Stimulated activated CD4-positive, alpha-beta T cell treated with anti-CD3 and anti-CD28 coated beads, Interleukin-12 subunit alpha, Interleukin-12 subunit beta, amount 100 ng/mL, for 4 hours (primary cell): Measurements from ENCODE around the gene RAB44.

Experiments used
- DNase-seq: peaks from one replicate; pipeline ENCODE4 v3.0.0-alpha.2; 2020

RAB44 gene

DNA sequence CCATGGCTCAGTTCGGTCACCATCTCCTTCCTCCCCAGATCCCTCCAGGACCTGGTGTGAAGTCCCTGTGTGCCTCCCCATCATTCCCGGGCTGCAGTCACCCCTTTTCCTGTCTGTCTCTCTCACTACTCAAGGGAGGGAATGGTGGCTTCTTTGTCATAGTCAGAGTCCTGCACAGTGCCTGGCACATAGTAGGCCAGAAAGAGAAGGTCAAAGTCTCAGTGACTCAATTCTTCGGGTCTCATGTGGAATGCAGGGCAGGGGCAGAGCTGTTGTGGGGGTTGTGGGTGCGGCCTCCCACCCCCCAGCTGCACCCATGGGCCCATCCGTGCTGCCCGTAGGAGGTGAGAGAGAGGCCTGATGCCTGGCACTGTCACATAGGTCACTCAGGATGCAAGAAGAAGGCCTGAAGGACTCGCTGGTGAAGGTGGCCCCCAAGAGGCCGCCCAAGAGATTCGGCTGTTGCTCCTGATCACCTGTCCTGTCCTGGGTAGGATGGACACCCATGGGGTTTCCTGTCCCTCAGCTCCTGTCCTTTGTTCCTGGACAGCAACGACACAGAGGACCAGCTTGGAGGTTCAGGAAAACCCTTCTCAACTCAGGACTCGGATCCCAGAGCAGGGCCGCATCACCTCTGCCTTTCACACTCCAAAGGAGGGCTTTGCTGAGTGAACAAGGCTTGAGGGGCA lies 34.1 kb downstream of the RAB44 start:
- DNase-seq: no peak

DNA sequence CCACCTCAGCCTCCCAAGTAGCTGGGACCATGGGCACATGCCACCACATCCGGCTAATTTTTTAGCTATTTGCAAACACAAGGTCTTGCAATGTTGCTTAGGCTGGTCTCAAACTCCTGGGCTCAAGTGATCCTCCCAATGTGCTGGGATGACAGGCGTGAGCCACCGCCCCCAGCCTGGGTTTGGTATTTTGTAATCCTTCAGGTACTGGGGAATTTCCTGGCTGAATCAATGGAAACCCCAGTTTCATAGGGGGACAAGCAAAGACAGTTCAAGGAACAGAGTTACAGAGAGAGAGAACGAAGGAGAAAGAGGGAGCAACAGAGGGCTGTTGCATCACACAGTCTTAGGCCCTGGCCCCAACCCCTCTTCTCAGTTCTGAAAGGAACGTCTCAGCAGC lies 35.7 kb downstream of the RAB44 start:
- DNase-seq: no peak

DNA sequence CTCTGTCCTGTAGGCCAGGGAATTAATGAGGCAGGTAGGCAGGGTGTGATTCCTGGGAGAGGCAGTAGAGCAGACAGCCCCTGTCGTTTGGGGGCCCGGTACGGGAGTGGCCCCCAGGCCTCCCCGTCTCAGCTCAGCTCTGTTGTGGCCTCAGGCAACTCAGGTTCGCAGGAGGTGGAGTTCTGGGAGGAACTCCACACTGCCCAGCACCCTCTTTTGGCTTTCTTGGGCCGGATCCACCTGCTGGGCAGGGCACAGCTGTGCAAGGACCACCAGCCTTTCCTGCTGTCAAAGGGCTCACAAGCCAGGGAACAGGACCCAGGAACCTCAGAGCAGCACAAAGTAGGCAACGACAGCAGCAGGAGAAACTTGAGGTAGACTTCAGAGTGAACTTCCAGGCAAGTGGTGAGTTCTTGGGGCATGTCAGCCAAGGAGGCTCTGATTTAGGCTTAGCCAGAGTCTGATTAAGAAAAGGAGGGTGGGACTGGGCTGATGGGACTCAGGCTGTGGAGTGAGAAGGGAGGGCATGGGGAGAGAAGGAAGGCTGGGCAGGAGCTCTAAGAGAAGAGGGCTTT lies 36.9 kb downstream of the RAB44 start:
- DNase-seq: no peak

DNA sequence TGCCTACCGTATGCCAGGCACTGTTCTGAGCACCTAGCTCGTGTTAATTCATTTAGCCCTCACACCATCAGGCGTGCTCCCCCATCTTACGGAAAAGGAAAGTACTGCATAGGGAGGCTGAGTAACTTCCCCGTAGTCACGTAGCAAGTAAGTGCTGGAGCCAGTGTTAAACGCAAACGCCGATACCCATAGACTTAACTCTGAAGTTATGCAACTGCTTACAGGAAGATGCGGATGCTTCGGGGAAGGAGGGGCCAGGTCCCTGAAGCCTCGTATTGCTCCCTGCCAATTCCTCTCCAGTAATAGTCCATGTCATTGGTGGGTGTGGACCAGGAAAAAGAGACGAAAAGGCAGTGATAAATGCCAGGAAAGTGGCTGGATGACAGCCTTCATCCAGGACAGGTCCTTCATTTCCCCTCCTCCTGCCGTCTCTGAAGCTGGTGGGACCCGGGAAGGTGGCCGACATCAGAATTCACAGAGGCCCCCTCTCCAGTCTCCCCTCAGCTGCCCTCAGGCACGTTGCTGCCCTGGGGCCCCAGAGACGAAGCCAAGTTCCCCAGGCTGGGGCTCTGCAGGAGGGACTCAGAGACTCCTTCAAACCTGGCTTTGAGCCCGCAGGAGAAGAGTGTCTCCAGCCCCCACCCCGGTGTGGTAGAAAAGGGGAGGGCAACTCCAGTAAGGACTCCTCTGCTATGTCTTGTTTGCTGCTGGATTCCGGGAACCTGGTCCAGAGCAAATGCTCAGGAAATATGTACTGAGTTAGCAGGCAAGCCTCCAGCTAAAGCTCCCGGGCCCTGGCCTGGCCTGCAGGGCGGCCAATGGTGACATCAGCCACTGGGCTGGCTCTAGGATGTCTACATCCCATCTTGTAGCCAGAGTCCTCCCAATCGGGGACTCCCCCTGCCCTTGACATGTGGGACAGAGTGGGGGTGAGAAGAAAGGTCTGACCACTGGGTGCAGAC lies 37.8 kb downstream of the RAB44 start:
- DNase-seq: no peak

DNA sequence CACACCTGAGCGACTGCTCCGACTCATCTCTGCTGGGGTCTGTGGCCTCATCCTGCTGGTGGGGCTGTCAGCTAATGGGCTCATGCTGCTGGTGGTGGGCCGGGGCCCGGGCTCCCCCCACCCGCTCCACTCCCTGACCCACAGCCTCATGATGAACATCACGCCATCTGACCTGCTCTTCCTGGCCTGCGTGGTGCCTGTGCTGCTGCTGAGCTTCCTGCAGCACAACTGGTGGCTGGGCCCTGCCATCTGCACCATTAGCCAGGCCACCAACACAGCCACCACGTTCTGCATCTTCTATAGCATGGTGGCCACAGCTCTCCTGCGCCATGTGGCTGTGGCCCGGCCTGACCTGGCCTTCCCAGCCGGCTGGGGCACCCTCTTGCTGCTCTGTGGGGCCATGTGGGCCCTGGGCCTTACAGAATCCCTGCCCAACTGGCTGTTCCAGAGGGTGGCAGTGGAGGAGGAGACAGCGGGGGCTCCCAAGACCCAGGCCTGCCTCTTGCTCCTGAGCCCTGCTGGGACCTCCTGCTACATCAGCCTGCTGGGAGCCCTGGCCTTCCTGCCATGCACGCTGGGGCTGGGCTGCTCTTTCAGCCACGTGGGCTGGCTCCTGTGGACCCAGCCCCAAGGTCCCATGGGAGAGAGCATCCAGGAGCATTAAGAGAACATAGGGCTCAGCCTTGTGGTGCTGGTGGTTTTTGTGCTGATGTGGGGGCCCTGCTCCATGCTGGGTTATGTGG lies 39.6 kb downstream of the RAB44 start:
- no peak for DNase-seq

DNA sequence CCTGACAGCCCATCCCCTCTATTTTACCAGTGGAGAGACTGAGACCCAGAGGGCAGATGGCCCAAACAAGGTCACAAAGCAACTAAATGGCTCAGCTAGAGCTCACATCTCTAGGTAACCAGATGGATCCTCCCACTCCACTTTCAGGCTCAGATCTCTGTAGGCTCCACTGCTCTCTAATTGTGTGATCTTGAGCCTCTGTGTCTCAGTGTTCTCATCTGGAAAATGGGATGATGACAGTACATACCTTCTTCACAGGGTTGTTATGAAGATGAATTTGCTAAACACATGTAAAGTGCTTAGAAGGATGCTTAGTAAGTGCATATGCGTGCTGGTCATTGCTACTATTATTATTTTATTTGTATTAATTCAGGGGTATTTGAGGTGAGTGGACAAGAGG lies 40.5 kb downstream of the RAB44 start:
- no peak for DNase-seq

DNA sequence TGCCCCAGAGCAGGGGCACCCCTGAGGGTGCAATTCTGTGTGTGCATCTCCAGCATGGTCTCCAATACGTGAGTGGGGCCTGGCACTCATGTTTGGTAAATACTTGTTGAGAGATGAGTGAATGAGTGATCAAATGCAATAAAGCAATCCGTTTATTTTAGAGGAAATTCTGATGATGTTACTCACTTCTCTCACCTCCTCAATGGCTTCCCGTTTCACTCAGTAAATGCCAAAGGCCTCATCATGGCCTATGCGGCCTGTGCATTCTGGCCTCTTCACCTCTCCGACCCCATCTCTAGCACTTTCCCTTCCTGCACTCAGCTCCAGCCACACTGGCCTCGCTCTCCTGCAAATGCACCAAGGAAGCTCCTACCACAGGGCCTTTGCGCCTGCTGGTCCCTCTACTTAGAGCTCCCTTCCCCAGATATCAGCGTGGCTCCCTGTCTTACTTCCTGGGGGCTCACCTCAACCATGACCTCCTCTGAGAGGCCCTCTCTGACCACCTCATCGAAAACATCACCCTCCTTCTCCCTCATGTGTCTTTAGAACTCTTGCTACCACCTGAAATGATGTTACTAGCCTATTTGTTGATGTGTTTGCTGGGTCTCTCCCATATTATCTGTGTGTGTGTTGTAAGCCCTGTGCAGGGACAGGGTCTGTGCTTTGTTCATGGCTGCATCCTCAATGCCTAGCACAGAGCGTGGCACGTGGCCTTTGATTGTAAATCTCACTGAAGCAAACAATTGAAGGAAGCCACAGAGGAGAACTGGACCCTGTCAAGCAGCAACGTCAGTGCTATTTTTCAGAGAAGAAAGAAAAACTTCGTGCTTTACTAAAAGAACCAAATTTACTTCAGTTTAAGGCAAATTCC lies 42.6 kb downstream of the RAB44 start:
- no peak for DNase-seq

DNA sequence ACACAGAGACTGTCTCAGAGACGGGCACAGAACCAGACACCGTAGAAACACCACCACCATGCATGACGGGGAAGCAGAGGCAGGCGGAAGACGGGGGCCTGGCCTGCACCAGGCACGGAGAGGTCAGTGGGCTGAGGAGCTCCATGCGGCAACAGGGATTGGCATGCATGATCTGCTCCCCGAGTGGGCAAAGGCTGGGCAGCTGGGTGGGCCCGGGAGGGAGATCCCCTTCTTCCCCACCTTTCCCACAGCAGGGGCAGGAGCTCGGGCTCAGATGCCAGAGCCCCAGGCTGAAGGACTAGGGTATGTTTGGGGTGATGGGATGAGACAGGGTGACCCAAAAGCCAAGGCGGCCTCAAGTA lies 43.2 kb downstream of the RAB44 start:
- no peak for DNase-seq

DNA sequence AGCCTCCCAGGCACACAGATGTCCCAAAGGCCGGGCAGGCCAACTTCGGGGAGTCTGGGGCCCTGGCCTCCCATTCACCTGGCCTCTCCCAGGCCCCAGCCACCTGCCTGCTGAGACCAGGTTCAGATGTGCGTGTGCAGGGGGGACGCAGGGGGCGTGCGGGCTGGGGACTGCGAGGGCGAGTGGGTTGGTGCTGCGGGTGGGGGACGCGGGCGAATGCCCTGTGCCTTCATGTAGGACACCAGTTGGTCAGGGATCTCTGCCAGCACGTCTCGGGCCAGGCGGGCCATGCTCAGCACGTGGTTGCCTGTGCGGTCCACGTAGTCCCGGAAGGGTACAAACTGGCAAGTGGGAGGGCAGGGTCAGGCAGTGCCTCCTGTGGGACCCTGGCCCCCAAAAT lies 44.5 kb downstream of the RAB44 start:
- DNase-seq: no peak

DNA sequence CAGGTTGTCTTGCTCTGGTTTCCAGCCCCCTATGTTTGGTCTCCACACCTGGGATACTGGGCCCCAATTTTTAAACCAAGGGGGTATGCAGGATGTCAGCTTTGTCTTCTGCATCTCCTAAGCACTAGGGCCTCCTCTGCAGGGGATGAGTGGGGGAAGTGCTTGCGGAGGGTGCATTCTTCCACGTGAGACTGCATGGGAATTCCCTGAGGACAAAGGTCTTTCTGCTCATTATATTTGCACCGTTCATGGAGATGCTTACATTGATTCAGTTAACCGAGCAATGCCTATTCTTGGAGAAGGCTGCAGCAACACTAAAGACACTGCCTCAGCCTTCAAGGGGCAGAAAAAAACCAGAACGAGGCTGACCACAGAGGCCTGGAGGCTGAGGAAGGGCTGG lies 45.4 kb downstream of the RAB44 start:
- no peak for DNase-seq

DNA sequence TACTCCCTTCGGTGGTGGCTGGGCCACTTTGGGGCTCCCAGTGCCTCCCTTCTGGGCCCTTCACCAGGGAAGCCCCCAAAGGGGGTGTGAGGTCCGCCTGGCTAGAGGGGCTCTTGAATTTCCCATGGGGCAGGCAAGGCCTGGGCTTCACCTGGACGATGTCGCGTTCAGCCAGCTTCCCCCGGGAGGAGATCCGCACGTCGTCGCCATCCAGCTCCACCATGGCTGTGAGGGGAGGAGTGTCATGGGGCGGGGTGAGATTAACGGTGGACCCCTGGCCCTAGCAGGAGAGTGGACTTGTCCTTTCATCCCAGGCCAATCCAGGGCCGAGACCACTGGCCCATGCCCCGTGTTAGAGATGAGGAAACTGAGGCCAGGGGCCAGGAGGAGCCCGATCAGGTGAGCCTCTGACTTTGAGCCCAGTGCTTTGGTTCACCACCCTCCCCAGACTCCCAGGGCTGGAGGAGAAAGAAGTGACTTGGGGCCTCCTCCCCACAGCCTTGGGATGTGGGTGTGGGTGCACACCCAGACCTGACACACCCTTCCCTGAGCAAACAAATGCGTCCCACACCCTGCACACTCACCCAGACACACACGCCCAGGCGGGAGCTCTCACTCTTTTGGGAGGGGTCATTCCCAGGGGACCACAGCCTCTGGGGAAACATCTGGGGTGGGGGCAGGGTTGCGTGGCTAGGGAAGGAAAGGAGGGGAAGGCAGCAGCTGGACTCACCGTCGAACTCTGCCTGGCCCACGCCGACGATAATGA lies 46.1 kb downstream of the RAB44 start:
- DNase-seq: no peak

DNA sequence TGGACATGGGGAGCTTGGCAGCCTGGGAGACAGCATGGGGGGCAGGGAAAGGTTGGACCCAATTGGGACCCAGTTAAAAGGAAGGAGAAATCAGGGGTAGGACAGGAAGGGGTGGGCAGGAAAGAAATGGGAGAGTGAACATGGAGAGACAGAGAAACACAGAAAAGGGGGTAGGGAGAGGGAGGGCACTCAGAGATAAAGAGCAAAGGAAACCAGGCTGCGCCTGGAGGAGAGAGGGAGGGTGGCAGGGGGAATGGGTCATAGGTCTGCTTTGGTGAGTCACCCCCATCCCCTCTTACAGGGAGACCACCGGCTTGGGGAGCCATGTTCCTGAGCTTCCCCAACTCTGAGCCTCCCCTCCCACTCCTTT lies 46.7 kb downstream of the RAB44 start:
- DNase-seq: no peak

DNA sequence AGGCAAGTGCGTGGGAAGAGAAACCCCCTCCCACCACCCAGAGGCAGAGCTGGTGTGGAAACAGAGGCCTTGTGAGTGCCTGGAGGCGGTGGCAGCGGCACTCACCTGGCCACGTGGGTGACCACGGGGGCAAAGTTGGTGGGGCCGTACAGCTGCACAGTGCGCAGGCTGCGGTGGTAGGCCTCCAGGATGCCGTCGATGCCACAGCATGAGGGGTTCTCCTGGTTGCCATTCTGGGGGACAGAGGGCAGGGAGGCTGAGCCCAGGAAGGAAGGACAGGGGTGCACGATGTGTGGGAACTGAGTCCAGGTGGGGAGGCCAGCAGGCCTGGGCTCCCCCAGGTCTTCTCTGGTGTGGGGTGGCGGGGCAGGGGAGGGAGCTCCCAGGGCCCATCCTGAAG lies 47.7 kb downstream of the RAB44 start:
- DNase-seq: no peak

DNA sequence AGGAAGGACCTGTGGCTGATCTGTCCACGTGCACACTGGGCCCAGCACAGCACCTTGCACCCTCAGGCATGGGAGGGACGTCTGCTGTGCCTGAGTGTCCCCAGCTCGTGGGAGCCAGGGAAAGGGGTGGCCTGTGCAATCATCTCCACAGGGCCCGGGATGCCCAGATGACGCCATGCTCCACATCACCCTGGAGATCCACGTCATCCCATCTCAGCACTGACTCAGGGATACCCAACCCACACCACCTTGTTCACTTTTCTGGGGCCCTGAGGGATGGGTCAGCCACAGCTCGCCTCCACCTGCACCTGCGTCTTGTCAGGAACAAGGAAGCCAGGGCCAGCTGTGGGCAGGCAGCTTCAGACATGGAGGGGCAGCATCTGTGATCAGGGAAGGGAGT lies 48.2 kb downstream of the RAB44 start:
- no peak for DNase-seq

DNA sequence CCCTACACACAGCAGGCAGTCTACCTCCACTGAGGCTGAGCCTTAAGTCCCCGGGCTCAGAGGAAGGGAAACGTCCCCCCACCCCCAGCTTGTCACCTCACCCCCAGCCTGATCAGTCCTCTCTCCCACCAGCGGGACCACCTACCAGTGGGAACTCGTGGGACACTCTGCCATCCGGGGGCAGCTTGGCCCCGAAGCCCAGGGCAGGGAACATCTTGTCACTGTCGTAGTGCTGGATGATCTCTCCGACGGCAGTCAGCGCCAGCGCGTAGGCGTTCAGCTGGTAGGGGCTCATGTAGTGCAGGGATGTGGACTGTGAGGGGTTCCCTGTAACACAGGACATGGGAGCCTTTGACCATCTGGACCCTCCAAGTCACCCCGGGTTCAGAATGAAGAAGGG lies 48.6 kb downstream of the RAB44 start:
- no peak for DNase-seq

DNA sequence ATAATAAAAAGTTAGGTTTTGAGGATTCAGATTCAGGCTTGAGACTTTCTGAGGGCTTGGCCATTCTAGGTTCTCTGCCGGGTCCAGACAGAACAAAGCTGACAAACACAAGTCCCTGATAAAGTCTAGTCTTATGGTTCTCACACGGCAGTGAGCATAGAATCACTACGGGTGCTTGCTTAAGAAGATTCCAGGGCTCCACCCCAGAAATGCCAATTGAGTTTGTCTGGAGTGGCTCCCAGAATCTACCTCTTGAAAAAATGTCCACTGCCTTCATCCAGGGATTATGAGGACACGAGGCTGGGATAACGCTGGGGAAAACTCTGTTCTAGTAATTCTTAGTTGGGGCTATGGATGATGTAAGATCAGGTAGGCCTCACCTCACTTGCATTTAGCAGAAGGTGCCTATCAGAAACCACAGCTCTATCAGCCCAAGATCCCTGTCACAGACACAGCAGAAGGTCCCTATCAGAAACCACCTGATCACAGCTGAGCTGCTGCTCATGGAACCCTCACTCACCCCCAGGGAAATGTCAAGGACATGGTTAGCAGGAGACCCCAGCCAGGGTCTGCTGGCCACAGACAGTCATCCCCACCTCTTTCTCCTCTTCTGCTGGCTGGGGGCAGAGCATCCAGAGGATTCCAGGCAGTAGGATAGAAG lies 52.3 kb downstream of the RAB44 start:
- DNase-seq: no peak

DNA sequence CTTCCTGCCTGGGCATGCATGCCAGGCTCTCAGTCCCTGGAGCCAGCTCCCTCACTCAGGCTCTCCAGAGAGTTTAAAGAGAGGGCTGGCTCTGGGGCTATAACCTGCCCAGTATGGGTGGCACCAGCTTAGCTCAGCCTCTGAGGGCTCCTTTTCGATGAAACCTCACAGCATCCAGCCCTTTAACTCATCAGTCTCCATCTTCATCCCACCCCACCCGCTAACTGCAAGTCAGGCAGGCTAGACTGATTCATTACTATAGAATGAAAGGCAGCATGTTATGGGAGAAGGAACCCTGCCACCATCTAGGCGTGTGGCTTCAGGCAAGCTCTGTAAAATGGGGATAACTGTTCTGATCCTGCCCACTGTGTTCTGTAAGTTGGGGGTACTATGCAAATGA lies 53.5 kb downstream of the RAB44 start:
- no peak for DNase-seq

DNA sequence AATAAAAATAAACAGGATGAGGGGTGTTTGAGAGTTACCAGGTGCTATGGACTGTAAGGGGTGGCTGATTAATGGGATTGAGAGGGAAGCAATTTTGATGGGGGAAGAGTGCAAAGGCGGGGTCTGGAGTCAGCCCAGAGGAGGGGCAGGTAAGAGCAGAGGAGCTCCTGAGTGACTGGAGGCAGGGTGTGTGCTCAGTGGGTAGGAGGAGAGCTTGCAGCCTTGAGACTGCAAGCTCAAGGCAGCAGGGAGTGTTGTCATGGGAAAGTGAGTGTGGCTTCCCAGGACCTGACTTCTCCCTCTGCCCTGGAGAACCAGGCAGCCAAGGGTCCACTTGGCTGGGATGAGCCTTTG lies 54.2 kb downstream of the RAB44 start:
- no peak for DNase-seq

DNA sequence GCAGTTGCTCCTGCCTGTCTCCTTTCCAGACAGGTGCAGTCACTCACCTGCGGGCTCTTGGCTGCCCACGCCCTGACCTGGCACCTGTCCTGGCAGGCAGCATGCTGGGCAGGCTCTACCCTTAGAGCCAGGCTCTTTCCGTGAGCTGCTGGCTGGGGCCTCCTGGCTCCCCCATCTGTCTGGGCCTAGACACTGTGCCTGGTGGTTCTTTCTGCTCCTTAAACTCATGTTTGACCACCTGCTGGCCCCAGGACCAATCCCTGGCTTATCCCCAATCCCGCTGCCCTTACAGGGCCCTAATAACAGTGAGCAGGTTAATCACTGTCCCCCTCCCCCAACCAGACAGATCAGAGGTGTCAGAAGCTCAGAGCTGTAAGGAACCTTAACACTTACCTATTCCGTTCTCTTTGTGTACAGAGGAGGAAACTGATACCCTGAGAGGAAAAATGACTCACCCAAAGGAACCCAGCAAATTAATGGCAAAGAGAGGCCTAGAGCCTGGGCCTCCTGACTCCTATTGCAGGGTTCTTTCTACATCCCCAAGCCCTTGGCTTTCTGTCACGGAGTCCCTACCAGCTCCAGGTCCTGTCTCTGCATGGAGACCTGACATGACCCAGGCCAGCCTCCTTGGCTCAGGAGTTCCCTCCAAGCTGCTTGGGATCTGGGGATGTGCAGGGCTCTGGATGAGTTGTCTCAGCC lies 54.7 kb downstream of the RAB44 start:
- DNase-seq: no peak

DNA sequence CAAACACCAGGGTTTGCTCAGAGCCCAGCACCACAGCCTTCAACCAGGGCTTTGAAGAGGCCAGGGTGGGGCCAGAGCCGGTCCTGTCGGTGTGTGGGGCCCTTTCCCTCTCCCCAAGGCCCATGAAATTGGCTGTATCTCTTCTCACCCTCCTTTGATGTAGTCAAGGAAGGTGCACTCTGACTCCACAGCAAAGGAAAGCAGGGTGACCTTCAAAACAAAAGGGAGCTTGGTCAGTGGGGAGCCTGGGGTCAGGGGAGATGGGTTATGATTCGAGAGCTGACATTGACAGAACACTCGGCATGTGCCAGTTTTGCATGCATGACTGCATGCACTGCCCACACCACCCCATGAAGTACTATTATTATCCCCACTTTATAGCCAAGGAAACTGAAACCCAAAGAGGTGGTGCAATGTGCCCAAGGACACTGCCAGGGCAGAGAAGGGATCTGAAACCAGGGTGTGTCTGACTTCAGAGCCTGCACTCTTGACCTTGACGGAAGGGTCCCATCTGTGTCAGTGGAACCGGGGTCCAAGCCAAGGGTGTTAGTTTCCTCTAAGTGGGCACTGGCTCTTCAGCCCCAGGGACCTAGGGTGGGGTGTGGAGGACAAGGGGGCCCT lies 55.4 kb downstream of the RAB44 start:
- no peak for DNase-seq
